ENCODE data around the gene SERINC4.
A peak's percentile ranks its signal among the peaks of the same experiment; 100 is the strongest.

The SERINC4 gene

GRCh38 chr15:43794269-43795037 lies 5.6 kb downstream of the SERINC4 start:
- H3K27me3 ChIP-seq (ENCODE audit: low read depth, low read length) = no peaks in the 10 kb centered on the region
- H3K79me2 ChIP-seq (ENCODE audit: low read length) = peaks cover 35% of the 10 kb centered on the region
- no peak overlapping the region for H2AFZ ChIP-seq (ENCODE audit: low read depth, low read length)
- H3K9me3 ChIP-seq (ENCODE audit: insufficient read depth, low read length) = no peaks in the 10 kb centered on the region
- no peak overlapping the region for H3K4me3 ChIP-seq (ENCODE audit: low read length)
- H4K20me1 ChIP-seq (ENCODE audit: insufficient read depth, low read length) = peaks cover 33% of the 10 kb centered on the region
- no peak overlapping the region for H3K9ac ChIP-seq (ENCODE audit: low read length)
- no peak overlapping the region for H3K4me2 ChIP-seq (ENCODE audit: low read length)
- H3K27ac ChIP-seq (ENCODE audit: low read length) = no peak overlapping the region
- peaks cover 35% of the 10 kb centered on the region for H3K4me1 ChIP-seq (ENCODE audit: low read length)
- peaks cover 39% of the 10 kb centered on the region for H3K36me3 ChIP-seq (replicated peaks; ENCODE audit: low read depth, low read length)
- no peak for TF ChIP-seq EZH2phosphoT487 (IDR thresholded peaks at IDR 0.05; ENCODE audit: low read depth)
- no peak for TF ChIP-seq CTCF (IDR thresholded peaks at IDR 0.05; ENCODE audit: low read depth, low read length)

GRCh38 chr15:43793647-43794046 lies 6.4 kb downstream of the SERINC4 start:
- H3K27ac ChIP-seq (ENCODE audit: low read length) = no peak overlapping the region
- peaks cover 35% of the 10 kb centered on the region for H3K79me2 ChIP-seq (ENCODE audit: low read length)
- peak overlapping the region; percentile 90 for H3K4me3 ChIP-seq (ENCODE audit: low read length)
- H3K9me3 ChIP-seq (ENCODE audit: insufficient read depth, low read length) = no peaks in the 10 kb centered on the region; the same call in 1 of the 2 replicates
- H3K4me2 ChIP-seq (ENCODE audit: low read length) = peak overlapping the region; percentile 88
- H4K20me1 ChIP-seq (ENCODE audit: insufficient read depth, low read length) = peaks cover 33% of the 10 kb centered on the region
- H3K27me3 ChIP-seq (ENCODE audit: low read depth, low read length) = no peaks in the 10 kb centered on the region
- TF ChIP-seq EZH2phosphoT487 (IDR thresholded peaks at IDR 0.05; ENCODE audit: low read depth) (no peak), CTCF (IDR thresholded peaks at IDR 0.05; ENCODE audit: low read depth, low read length) (no peak)
- H3K36me3 ChIP-seq (replicated peaks; ENCODE audit: low read depth, low read length) = peaks cover 36% of the 10 kb centered on the region
- H3K4me1 ChIP-seq (ENCODE audit: low read length) = peaks cover 34% of the 10 kb centered on the region
- H2AFZ ChIP-seq (ENCODE audit: low read depth, low read length) = no peak overlapping the region
- peak overlapping the region; percentile 98; the same call in 1 of the 2 replicates for H3K9ac ChIP-seq (ENCODE audit: low read length)

- H3K27ac ChIP-seq (ENCODE audit: low read length) = peak overlapping the region; percentile 75
- peak overlapping the region; percentile 98 for H3K9ac ChIP-seq (ENCODE audit: low read length)
- peak overlapping the region; percentile 88 for H3K4me2 ChIP-seq (ENCODE audit: low read length)
- H3K9me3 ChIP-seq (ENCODE audit: insufficient read depth, low read length) = no peaks in the 10 kb centered on the region; the same call in 1 of the 2 replicates
- H3K27me3 ChIP-seq (ENCODE audit: low read depth, low read length) = no peaks in the 10 kb centered on the region
- H3K4me1 ChIP-seq (ENCODE audit: low read length) = peaks cover 33% of the 10 kb centered on the region
- H3K36me3 ChIP-seq (replicated peaks; ENCODE audit: low read depth, low read length) = peaks cover 36% of the 10 kb centered on the region
- TF ChIP-seq EZH2phosphoT487 (IDR thresholded peaks at IDR 0.05; ENCODE audit: low read depth) = no peak
- TF ChIP-seq CTCF (IDR thresholded peaks at IDR 0.05; ENCODE audit: low read depth, low read length) = no peak
- peaks cover 35% of the 10 kb centered on the region for H3K79me2 ChIP-seq (ENCODE audit: low read length)
- peaks cover 33% of the 10 kb centered on the region for H4K20me1 ChIP-seq (ENCODE audit: insufficient read depth, low read length)
- peak overlapping the region; percentile 90 for H3K4me3 ChIP-seq (ENCODE audit: low read length)
- H2AFZ ChIP-seq (ENCODE audit: low read depth, low read length) = no peak overlapping the region
Observed at GRCh38 chr15:43792761-43793476, 7.1 kb downstream of the SERINC4 start.

Data from OCI-LY3 (cell line).